Stimulated activated CD4-positive, alpha-beta T cell treated with anti-CD3 and anti-CD28 coated beads, Interleukin-12 subunit alpha, Interleukin-12 subunit beta, amount 100 ng/mL, for 4 hours (primary cell): ENCODE results near the gene EXOSC6.
"Not testable (repeated sequence)": the region's sequence is repeated elsewhere in the genome, so short reads cannot be mapped to it uniquely, and the experiment has no call there.

Experiments used
- DNase-seq: peaks from one replicate; pipeline ENCODE4 v3.0.0-alpha.2; 2020

EXOSC6 gene

GRCh38 chr16:70197611-70198010, 54.1 kb downstream of the EXOSC6 start:
- DNase-seq, result not testable (repeated sequence)
